BE2C (cell line): ENCODE results near the gene ARHGAP44.
"Not testable (repeated sequence)": the region's sequence is repeated elsewhere in the genome, so short reads cannot be mapped to it uniquely, and the experiment has no call there.

Experiments used
- DNase-seq: peaks from one replicate; pipeline ENCODE4 v3.0.0-alpha.2; 2020
- H3K27me3 ChIP-seq: fragments of 250-450 bp; sonication (Bioruptor Pico); 2 replicates; pipeline ENCODE4 v1.5.1; 2020; ENCODE audit warnings: mild to moderate bottlenecking
- H3K36me3 ChIP-seq: fragments of 250-450 bp; sonication (Bioruptor Pico); 2 replicates; pipeline ENCODE4 v1.5.1; 2020; ENCODE audit warnings: mild to moderate bottlenecking
- H3K4me1 ChIP-seq: fragments of 250-450 bp; sonication (Bioruptor Pico); 2 replicates; pipeline ENCODE4 v1.5.1; 2020
- H3K4me3 ChIP-seq: 2 replicates; pipeline ENCODE4 v1.5.1; 2011; ENCODE audit warnings: low read depth, low read length
- H3K9me3 ChIP-seq: fragments of 250-450 bp; sonication (Bioruptor Pico); 2 replicates; pipeline ENCODE4 v1.5.1; 2020
- TF ChIP-seq, protein P1 (sequence below): IDR thresholded peaks from 2 replicates; pipeline ENCODE4 v1.5.1; 2012; ENCODE audit warnings: mild to moderate bottlenecking, low read depth, low read length

ARHGAP44 gene

DNA sequence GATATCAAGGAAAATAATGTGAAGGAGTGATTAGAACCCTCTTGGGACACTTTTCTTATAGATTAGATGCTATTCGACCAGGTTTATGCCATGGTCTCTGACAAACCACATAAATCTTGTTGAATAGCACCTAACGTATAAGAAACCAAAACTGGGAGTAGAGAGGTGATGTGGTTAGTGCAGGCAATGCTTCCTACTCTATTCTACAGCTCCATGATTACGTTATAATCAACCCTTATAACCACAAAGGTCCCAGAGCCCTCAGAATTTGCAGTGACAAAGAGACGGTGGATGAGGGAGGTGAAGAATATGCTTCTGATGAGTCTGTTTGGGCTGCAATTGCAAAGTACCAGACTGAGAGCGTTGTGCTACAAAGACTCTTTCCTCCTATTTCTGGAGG is 78.4 kb downstream of the ARHGAP44 start:
- H3K4me1 ChIP-seq = no peaks in the 10 kb centered on the region
- no peaks in the 10 kb centered on the region for H3K27me3 ChIP-seq
- H3K9me3 ChIP-seq = no peaks in the 10 kb centered on the region
- TF ChIP-seq, protein P1, sequence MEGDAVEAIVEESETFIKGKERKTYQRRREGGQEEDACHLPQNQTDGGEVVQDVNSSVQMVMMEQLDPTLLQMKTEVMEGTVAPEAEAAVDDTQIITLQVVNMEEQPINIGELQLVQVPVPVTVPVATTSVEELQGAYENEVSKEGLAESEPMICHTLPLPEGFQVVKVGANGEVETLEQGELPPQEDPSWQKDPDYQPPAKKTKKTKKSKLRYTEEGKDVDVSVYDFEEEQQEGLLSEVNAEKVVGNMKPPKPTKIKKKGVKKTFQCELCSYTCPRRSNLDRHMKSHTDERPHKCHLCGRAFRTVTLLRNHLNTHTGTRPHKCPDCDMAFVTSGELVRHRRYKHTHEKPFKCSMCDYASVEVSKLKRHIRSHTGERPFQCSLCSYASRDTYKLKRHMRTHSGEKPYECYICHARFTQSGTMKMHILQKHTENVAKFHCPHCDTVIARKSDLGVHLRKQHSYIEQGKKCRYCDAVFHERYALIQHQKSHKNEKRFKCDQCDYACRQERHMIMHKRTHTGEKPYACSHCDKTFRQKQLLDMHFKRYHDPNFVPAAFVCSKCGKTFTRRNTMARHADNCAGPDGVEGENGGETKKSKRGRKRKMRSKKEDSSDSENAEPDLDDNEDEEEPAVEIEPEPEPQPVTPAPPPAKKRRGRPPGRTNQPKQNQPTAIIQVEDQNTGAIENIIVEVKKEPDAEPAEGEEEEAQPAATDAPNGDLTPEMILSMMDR = no peak
- DNase-seq = no peak
- no peak overlapping the region for H3K4me3 ChIP-seq
- H3K36me3 ChIP-seq = no peaks in the 10 kb centered on the region

DNA sequence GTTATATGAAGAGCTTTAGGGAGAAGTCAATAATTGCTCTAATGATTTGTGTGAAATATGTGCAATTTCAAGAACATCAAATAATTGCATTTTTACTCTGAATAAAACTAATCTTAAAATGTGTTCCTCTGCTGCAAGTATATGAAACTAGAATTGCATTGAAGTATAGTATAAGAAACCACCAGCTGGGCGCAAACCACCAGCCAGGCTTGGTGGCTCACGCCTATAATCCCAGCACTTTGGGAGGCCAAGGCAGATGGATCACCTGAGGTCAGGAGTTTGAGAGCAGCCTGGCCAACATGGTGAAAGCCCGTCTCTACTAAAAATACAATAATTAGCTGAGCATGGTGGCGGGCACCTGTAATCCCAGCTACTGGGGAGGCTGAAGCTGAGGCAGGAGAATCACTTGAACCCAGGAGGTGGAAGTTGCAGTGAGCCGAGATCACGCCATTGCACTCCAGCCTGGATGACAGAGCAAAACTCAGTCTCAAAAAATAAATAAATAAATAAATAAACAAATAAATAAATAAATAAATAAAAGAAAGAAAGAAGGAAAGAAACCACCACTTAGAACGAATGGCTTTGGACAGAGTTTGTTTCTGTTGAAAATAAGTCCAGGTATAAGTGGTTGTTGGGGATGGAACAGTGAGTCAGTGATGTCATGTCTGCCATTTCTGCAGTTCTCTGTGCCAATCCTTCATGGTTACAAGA is 84.3 kb downstream of the ARHGAP44 start:
- not testable (repeated sequence) for H3K4me3 ChIP-seq, H3K9me3 ChIP-seq, H3K27me3 ChIP-seq, DNase-seq, H3K4me1 ChIP-seq, H3K36me3 ChIP-seq

- H3K36me3 ChIP-seq = no peaks in the 10 kb centered on the region
- no peaks in the 10 kb centered on the region for H3K4me1 ChIP-seq
- no peak overlapping the region for H3K4me3 ChIP-seq
- no peak for DNase-seq
- TF ChIP-seq, protein P1 = no peak
- H3K9me3 ChIP-seq = no peaks in the 10 kb centered on the region
- no peaks in the 10 kb centered on the region for H3K27me3 ChIP-seq
Measured at GRCh38 chr17:12877953-12878669, 88.8 kb downstream of the ARHGAP44 start.

DNA sequence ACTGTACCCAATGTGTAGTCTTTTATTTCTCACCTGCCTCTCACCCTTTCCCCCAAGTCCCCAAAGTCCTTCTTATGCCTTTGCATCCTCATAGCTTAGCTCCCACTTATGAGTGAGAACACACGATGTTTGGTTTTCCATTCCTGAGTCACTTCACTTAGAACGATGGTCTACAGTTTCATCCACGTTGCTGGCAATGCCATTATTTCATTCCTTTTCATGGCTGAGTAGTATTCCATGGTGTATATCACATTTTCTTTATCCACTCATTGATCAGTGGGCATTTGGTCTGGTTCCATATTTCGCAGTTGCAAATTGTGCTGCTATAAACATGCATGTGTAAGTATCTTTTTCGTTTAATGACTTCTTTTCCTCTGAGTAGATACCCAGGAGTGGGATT is 89.8 kb downstream of the ARHGAP44 start:
- H3K9me3 ChIP-seq = not testable (repeated sequence)

DNA sequence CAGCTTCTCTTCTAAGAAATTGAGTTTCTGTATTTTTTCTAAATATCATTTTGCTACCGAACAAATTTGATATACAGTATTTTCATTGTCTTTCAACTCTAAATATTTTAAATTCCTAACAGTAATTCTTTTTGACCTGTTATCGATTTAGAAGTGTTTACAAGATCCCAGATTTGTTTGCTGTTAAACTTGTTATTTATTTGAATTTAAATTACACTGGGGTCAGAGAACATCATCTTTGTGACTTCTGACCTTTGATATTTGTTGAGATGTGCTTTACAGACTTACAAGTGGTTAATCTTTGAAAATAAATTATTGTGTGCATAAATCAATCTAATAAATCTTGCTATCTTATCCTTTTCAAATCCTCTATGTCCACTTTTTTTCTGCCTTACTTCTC is 94.2 kb downstream of the ARHGAP44 start:
- Histone ChIP-seq H3K9me3 (no peaks in the 10 kb centered on the region), H3K4me1 (no peaks in the 10 kb centered on the region), H3K4me3 (no peak overlapping the region), H3K36me3 (no peaks in the 10 kb centered on the region), H3K27me3 (no peaks in the 10 kb centered on the region)
- DNase-seq = no peak
- TF ChIP-seq, protein P1 = no peak

More for the DNA sequence above, 89.8 kb downstream of the ARHGAP44 start:
- H3K27me3 ChIP-seq, DNase-seq, H3K4me3 ChIP-seq, H3K4me1 ChIP-seq, H3K36me3 ChIP-seq: not testable (repeated sequence)

DNA sequence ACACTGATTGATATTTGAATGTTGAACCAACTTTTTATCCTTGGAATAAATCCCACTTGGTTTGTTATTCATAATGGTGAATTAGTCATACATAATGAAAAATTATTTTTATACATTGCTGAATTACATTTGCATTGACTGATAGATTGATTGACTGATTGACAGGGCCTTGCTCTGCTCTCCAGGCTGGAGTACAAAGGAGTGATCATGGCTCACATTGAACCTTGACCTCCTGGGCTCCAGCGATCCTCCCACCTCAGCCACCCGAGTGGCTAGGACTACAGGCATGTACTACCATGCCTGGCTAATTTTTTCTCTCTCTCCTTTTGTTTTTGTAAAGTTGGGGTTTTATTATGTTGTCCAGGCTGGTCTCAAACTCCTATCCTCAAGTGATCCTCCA is 97.8 kb downstream of the ARHGAP44 start:
- no peaks in the 10 kb centered on the region for H3K27me3 ChIP-seq
- H3K4me3 ChIP-seq = no peak overlapping the region
- H3K9me3 ChIP-seq = no peaks in the 10 kb centered on the region
- no peak for DNase-seq
- TF ChIP-seq, protein P1 = no peak
- H3K36me3 ChIP-seq = no peaks in the 10 kb centered on the region
- H3K4me1 ChIP-seq = no peaks in the 10 kb centered on the region

DNA sequence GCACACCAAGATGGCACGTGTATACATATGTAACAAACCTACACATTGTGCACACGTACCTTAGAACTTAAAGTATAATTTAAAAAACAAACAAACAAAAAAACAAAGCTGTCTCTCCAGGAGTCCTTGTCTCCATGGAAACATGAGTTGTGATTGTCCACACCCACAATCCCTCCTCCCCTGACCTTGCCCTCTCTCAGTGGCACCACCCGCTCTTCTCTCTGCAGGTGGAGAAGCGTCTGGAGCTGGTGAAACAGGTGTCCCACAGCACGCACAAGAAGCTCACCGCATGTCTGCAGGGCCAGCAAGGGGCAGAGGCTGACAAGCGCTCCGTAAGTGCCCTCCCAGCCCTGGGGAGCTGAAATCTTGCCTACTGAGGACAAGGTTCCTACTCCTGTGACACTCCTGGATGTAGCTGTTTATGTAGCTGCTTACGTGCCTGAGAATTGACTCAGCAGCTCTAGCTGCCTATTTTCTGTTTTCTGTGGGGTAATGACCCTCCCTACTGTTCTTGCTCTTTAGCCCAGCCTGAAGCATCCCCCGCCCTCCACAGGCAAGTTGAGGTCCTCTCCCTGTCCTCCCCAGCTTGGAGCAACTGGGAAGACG is 107.0 kb downstream of the ARHGAP44 start:
- Histone ChIP-seq H3K4me3 (no peak overlapping the region), H3K9me3 (no peaks in the 10 kb centered on the region), H3K36me3 (no peaks in the 10 kb centered on the region), H3K4me1 (no peaks in the 10 kb centered on the region), H3K27me3 (no peaks in the 10 kb centered on the region)
- TF ChIP-seq, protein P1 = no peak
- DNase-seq = no peak
